Measurements from ENCODE around the gene ZNF581. TPM values are rescaled to one million over a fixed set of nuclear protein-coding genes. Genes with fewer than 3 reads are reported as not detected.
A peak's percentile ranks its signal among the peaks of the same experiment; 100 is the strongest.

The ZNF581 gene
- polyA plus RNA-seq, 3 donors: 25.1 to 31.6 (median 29.4) TPM

GRCh38 chr19:55673889-55674288, 30.4 kb downstream of the ZNF581 start:
- Histone ChIP-seq H3K4me1 (ENCODE audit: control insufficient read depth in 1 of 2, insufficient read depth in 2 of 2, low read length in 2 of 2) (peaks cover 39 to 40% of the 10 kb centered on the region in 2 donors), H3K79me2 (ENCODE audit: insufficient read depth, low read length) (peaks cover 86% of the 10 kb centered on the region), H3K9me3 (replicated peaks in 1 of 2; ENCODE audit: control insufficient read depth in 1 of 2, insufficient read depth in 1 of 2, low read length in 2 of 2) (no peaks in the 10 kb centered on the region), H3K9ac (ENCODE audit: insufficient read depth, low read length, poor library complexity, severe bottlenecking) (no peak overlapping the region), H3K27ac (ENCODE audit: low read depth in 1 of 2, low read length in 2 of 2) (peak overlapping the region; percentile 71 to 87), H3K4me3 (replicated peaks in 1 of 3; ENCODE audit: low read depth in 2 of 3, low read length in 3 of 3) (no peak overlapping the region), H3K4me2 (replicated peaks; ENCODE audit: extremely low read depth, low read length, poor library complexity, severe bottlenecking) (no peak overlapping the region), H4K20me1 (ENCODE audit: insufficient read depth, low read length) (peaks cover 81% of the 10 kb centered on the region), H3K36me3 (replicated peaks in 1 of 2; ENCODE audit: control insufficient read depth in 1 of 2, insufficient read depth in 2 of 2, low read length in 2 of 2) (peaks cover 36 to 49% of the 10 kb centered on the region in 2 donors), H2AFZ (ENCODE audit: insufficient read depth, low read depth, low read length, poor library complexity, severe bottlenecking) (no peak overlapping the region), H3K27me3 (ENCODE audit: control insufficient read depth in 2 of 2, insufficient read depth in 2 of 2, low read length in 2 of 2) (no peaks in the 10 kb centered on the region)
- peaks cover 0 to 2% (median 0%) of the 10 kb centered on the region in 7 donors for H3K9me3 Mint-ChIP-seq
- DNase-seq: no peak
- WGBS (ENCODE audit: insufficient coverage): 80% methylated on average over 1 of the region's 15 CpGs
- intact Hi-C loops (cut with micrococcal nuclease): loop anchor here in 1 of 2 donors (2.0 kb wide), 1 partner anchor 39 kb away; no protein-coding TSS in a partner anchor
- peaks cover 46% of the 10 kb centered on the region for H3K4me1 Mint-ChIP-seq
- no peaks in the 10 kb centered on the region for H3K27me3 Mint-ChIP-seq (ENCODE audit: low read depth in 3 of 3)
- TF ChIP-seq CTCF (IDR thresholded peaks at IDR 0.05): no peak
- H3K27ac Mint-ChIP-seq: peak overlapping the region; percentile 80 to 95 (median 90)
- H3K4me3 Mint-ChIP-seq: no peak overlapping the region
- H3K36me3 Mint-ChIP-seq: peaks cover 58 to 67% of the 10 kb centered on the region in 2 donors

GRCh38 chr19:55674459-55674840, 31.0 kb downstream of the ZNF581 start:
- Histone ChIP-seq H3K27me3 (ENCODE audit: control insufficient read depth in 2 of 2, insufficient read depth in 2 of 2, low read length in 2 of 2) (no peaks in the 10 kb centered on the region), H4K20me1 (ENCODE audit: insufficient read depth, low read length) (peaks cover 81% of the 10 kb centered on the region), H3K9ac (ENCODE audit: insufficient read depth, low read length, poor library complexity, severe bottlenecking) (peak overlapping the region; percentile 84), H3K27ac (ENCODE audit: low read depth in 1 of 2, low read length in 2 of 2) (peak overlapping the region; percentile 71 to 87), H3K79me2 (ENCODE audit: insufficient read depth, low read length) (peaks cover 86% of the 10 kb centered on the region), H3K9me3 (replicated peaks in 1 of 2; ENCODE audit: control insufficient read depth in 1 of 2, insufficient read depth in 1 of 2, low read length in 2 of 2) (no peaks in the 10 kb centered on the region), H3K4me1 (ENCODE audit: control insufficient read depth in 1 of 2, insufficient read depth in 2 of 2, low read length in 2 of 2) (peaks cover 45% of the 10 kb centered on the region in 2 donors), H3K36me3 (replicated peaks in 1 of 2; ENCODE audit: control insufficient read depth in 1 of 2, insufficient read depth in 2 of 2, low read length in 2 of 2) (peaks cover 36 to 49% of the 10 kb centered on the region in 2 donors), H3K4me2 (replicated peaks; ENCODE audit: extremely low read depth, low read length, poor library complexity, severe bottlenecking) (peak overlapping the region; percentile 92), H2AFZ (ENCODE audit: insufficient read depth, low read depth, low read length, poor library complexity, severe bottlenecking) (peak overlapping the region; percentile 44), H3K4me3 (replicated peaks in 1 of 3; ENCODE audit: low read depth in 2 of 3, low read length in 3 of 3) (peak overlapping the region; percentile 13 to 81 (median 32))
- Mint-ChIP-seq H3K4me3 (peak overlapping the region in 1 of 2 donors; percentile 54), H3K36me3 (peaks cover 58 to 67% of the 10 kb centered on the region in 2 donors), H3K9me3 (peaks cover 0 to 2% (median 0%) of the 10 kb centered on the region in 7 donors), H3K27ac (peak overlapping the region; percentile 85 to 95 (median 91)), H3K4me1 (peaks cover 51% of the 10 kb centered on the region), H3K27me3 (ENCODE audit: low read depth in 3 of 3) (no peaks in the 10 kb centered on the region)
- WGBS (ENCODE audit: insufficient coverage): 72% methylated on average over 6 of the region's 17 CpGs
- intact Hi-C loops (cut with micrococcal nuclease): loop anchor here in 1 of 2 donors (2.0 kb wide), 1 partner anchor 40 kb away; no protein-coding TSS in a partner anchor
- no peak for DNase-seq
- TF ChIP-seq CTCF (IDR thresholded peaks at IDR 0.05): no peak

Data from CD14-positive monocyte (primary cell).